IMR-90 (cell line): Measurements from ENCODE around the gene ARFGAP2. TPM values are rescaled to one million over a fixed set of nuclear protein-coding genes. Genes with fewer than 3 reads are reported as not detected.
A peak's percentile ranks its signal among the peaks of the same experiment; 100 is the strongest.

ENCODE experiments used
- ATAC-seq: fragments of 200-7000 bp; cut with Tn5 transposase; 2 replicates; pipeline ENCODE4 v1.9.1; 2020; ENCODE audit warnings: low read depth, mild to moderate bottlenecking, moderate library complexity
- BruUV-seq: library from RNA; stranded (reverse); fragments of 400-500 nt; replicated peaks from 2 replicates; lab custom pipeline; 2021; lab: Mats Ljungman, UMichigan
- CTCF ChIA-PET: fragments of 300-600 bp; formaldehyde crosslinking; extraction: SDS; loops from one replicate; lab custom pipeline; 2021; ENCODE audit warnings: antibody characterized with exemption; lab: Yijun Ruan, JAX
- POLR2A ChIA-PET: fragments of 300-600 bp; sonication (Branson Sonifier 250); formaldehyde crosslinking; loops from one replicate; lab custom pipeline; 2022; ENCODE audit warnings: antibody characterized with exemption; ENCODE audit not compliant: unreplicated experiment; lab: Charles Lee
- DNase-seq: peaks from one replicate; pipeline ENCODE4 v3.0.0; 2013
- H2AFZ ChIP-seq: replicated peaks from 2 replicates; pipeline ENCODE3; 2013; ENCODE audit warnings: low read length, mild to moderate bottlenecking; ENCODE audit not compliant: poor library complexity
- H2AK5ac ChIP-seq: 2 replicates; pipeline ENCODE4 v1.6.1; 2013; ENCODE audit warnings: low read depth, low read length, inconsistent platforms
- H2AK9ac ChIP-seq: replicated peaks from 2 replicates; pipeline ENCODE3; 2013; ENCODE audit warnings: mild to moderate bottlenecking, low read depth, low read length, moderate library complexity; ENCODE audit not compliant: poor library complexity
- H2BK120ac ChIP-seq: 2 replicates; pipeline ENCODE4 v1.6.1; 2013; ENCODE audit warnings: low read depth, low read length, inconsistent platforms
- H2BK15ac ChIP-seq: 3 replicates; pipeline ENCODE4 v1.6.1; 2013; ENCODE audit warnings: low read depth, low read length, inconsistent platforms
- H2BK20ac ChIP-seq: 2 replicates; pipeline ENCODE4 v1.6.1; 2013; ENCODE audit warnings: low read depth, mild to moderate bottlenecking, inconsistent platforms, low read length, moderate library complexity
- H2BK5ac ChIP-seq: 2 replicates; pipeline ENCODE4 v1.6.1; 2013; ENCODE audit warnings: mild to moderate bottlenecking, low read depth, low read length, inconsistent platforms; ENCODE audit not compliant: poor library complexity, severe bottlenecking
- H3K14ac ChIP-seq: replicated peaks from 2 replicates; pipeline ENCODE4 v1.6.1; 2013; ENCODE audit warnings: low read depth, low read length, inconsistent platforms
- H3K18ac ChIP-seq: 2 replicates; pipeline ENCODE4 v1.6.1; 2013; ENCODE audit warnings: low read depth, low read length, control low read depth
- H3K23ac ChIP-seq: 2 replicates; pipeline ENCODE4 v1.6.1; 2013; ENCODE audit warnings: low read depth, low read length, inconsistent platforms
- H3K27ac ChIP-seq: 2 replicates; pipeline ENCODE4 v1.5.1; 2013; ENCODE audit warnings: mild to moderate bottlenecking, control low read depth, low read length; ENCODE audit not compliant: insufficient read depth
- H3K27me3 ChIP-seq: 2 replicates; pipeline ENCODE4 v1.6.1; 2013; ENCODE audit warnings: low read length; ENCODE audit not compliant: control insufficient read depth, insufficient read depth
- H3K36me3 ChIP-seq: 2 replicates; pipeline ENCODE4 v1.6.1; 2013; ENCODE audit warnings: low read length, mixed read lengths; ENCODE audit not compliant: control insufficient read depth, insufficient read depth
- H3K4ac ChIP-seq: 2 replicates; pipeline ENCODE4 v1.6.1; 2013; ENCODE audit warnings: low read depth, low read length, inconsistent platforms
- H3K4me1 ChIP-seq: 2 replicates; pipeline ENCODE4 v1.6.1; 2013; ENCODE audit warnings: low read length, mixed read lengths; ENCODE audit not compliant: control insufficient read depth, insufficient read depth
- H3K4me2 ChIP-seq: 2 replicates; pipeline ENCODE4 v1.6.1; 2013; ENCODE audit warnings: low read depth, mild to moderate bottlenecking, control low read depth, low read length, moderate library complexity
- H3K4me3 ChIP-seq: 2 replicates; pipeline ENCODE4 v1.5.1; 2013; ENCODE audit warnings: low read depth, mild to moderate bottlenecking, control low read depth, low read length, moderate library complexity; ENCODE audit not compliant: insufficient read depth
- H3K56ac ChIP-seq: 2 replicates; pipeline ENCODE4 v1.6.1; 2013; ENCODE audit warnings: low read length, inconsistent platforms; ENCODE audit not compliant: insufficient read depth; ENCODE audit errors: extremely low read depth
- H3K79me1 ChIP-seq, 2 experiments: 2 replicates each; pipeline ENCODE4 v1.6.1; 2013; ENCODE audit warnings: low read length in 2 of 2, inconsistent platforms in 1 of 2, low read depth in 1 of 2
- H3K9ac ChIP-seq: 2 replicates; pipeline ENCODE4 v1.6.1; 2013; ENCODE audit warnings: low read depth, low read length, control low read depth
- H3K9me1 ChIP-seq: 2 replicates; pipeline ENCODE4 v1.6.1; 2013; ENCODE audit warnings: low read length, inconsistent platforms; ENCODE audit not compliant: insufficient read depth
- H3K9me3 ChIP-seq: 2 replicates; pipeline ENCODE4 v1.6.1; 2013; ENCODE audit warnings: low read length; ENCODE audit not compliant: control insufficient read depth, insufficient read depth
- H4K20me1 ChIP-seq: 2 replicates; pipeline ENCODE4 v1.6.1; 2013; ENCODE audit warnings: low read length, inconsistent platforms; ENCODE audit not compliant: insufficient read depth
- H4K5ac ChIP-seq: 2 replicates; pipeline ENCODE4 v1.6.1; 2013; ENCODE audit warnings: mild to moderate bottlenecking, low read depth, low read length, control low read depth
- H4K8ac ChIP-seq, 2 experiments: 2 replicates each; pipeline ENCODE4 v1.6.1; 2013; ENCODE audit warnings: low read depth in 2 of 2, low read length in 2 of 2, control low read depth in 1 of 2, inconsistent platforms in 1 of 2
- H4K91ac ChIP-seq: 2 replicates; pipeline ENCODE4 v1.6.1; 2013; ENCODE audit warnings: low read depth, low read length, inconsistent platforms; ENCODE audit not compliant: insufficient read depth
- BHLHE40 ChIP-seq: fragments of 150-350 bp; IDR thresholded peaks from 2 replicates; pipeline ENCODE4 v1.6.1; 2016; ENCODE audit warnings: mild to moderate bottlenecking, low read depth, low read length
- CEBPB ChIP-seq: IDR thresholded peaks from 2 replicates; pipeline ENCODE4 v1.6.1; 2012; ENCODE audit warnings: low read depth, low read length, improper control_type of control experiment
- CHD1 ChIP-seq: IDR thresholded peaks from 2 replicates; pipeline ENCODE4 v1.6.1; 2012; ENCODE audit warnings: low read depth, low read length, improper control_type of control experiment
- FOS ChIP-seq: fragments of 150-350 bp; IDR thresholded peaks from 2 replicates; pipeline ENCODE4 v1.6.1; 2016; ENCODE audit warnings: low read depth, low read length
- MAFK ChIP-seq: IDR thresholded peaks from 2 replicates; pipeline ENCODE4 v1.6.1; 2012; ENCODE audit warnings: low read depth, low read length, improper control_type of control experiment
- MAZ ChIP-seq: IDR thresholded peaks from 2 replicates; pipeline ENCODE4 v1.6.1; 2012; ENCODE audit warnings: low read depth, mild to moderate bottlenecking, low read length, improper control_type of control experiment, moderate library complexity, borderline replicate concordance
- MXI1 ChIP-seq: IDR thresholded peaks from 2 replicates; pipeline ENCODE4 v1.6.1; 2012; ENCODE audit warnings: low read depth, mild to moderate bottlenecking, low read length, moderate library complexity, borderline replicate concordance
- POLR2A ChIP-seq: IDR thresholded peaks from 2 replicates; pipeline ENCODE4 v1.6.1; 2012; ENCODE audit warnings: mild to moderate bottlenecking, low read depth, low read length
- RCOR1 ChIP-seq: IDR thresholded peaks from 2 replicates; pipeline ENCODE4 v1.6.1; 2012; ENCODE audit warnings: mild to moderate bottlenecking, low read length, improper control_type of control experiment; ENCODE audit not compliant: insufficient replicate concordance
- RFX5 ChIP-seq: IDR thresholded peaks from 2 replicates; pipeline ENCODE4 v1.8.0; 2012; ENCODE audit warnings: low read depth, mild to moderate bottlenecking, low read length, moderate library complexity
- WGBS, 2 experiments: methylation state at CpG; one replicate each; pipeline versions ENCODE4 v1.1.5 to v1.1.7; 2013; ENCODE audit warnings: missing lambda C conversion rate in 2 of 2; ENCODE audit not compliant: insufficient read length in 1 of 2; ENCODE audit errors: extremely low coverage in 2 of 2; 5-methylcytosine and 5-hydroxymethylcytosine counted together
- dilution Hi-C: fragments of 300-500 bp; cut with HindIII; formaldehyde crosslinking; loops from one replicate; pipeline ENCODE4 v1.14.3; 2018; ENCODE audit warnings: low sequenced_read_pairs; ENCODE audit not compliant: unreplicated experiment
- in situ Hi-C: fragments of 300-500 bp; cut with MboI; formaldehyde crosslinking; loops from 3 replicates; pipeline ENCODE4 v1.14.3; 2019; ENCODE audit warnings: low sequenced_read_pairs, inconsistent platforms, mixed read lengths
- intact Hi-C: fragments of 100-400 bp; cut with micrococcal nuclease; formaldehyde crosslinking; loops from 2 replicates; pipeline ENCODE4 v1.10.0; 2022
- polyA plus RNA-seq, 3 experiments: library from polyadenylated mRNA; depleted of rRNA; stranded (reverse); fragments of >200 nt; gene quantifications; 2 replicates each; pipeline ENCODE4 v1.2.3, GENCODE V29; 2012; ENCODE audit warnings: low replicate concordance in 1 of 3
- total RNA-seq: library from RNA; depleted of rRNA; stranded (reverse); fragments of >200 nt; gene quantifications from 2 replicates; pipeline ENCODE4 v1.2.3, GENCODE V29; 2012

The ARFGAP2 gene
- total and polyA plus RNA-seq, 2 of the 4 experiments (the other 2 are of a cell fraction), result 54.7 to 87.8 TPM

DNA sequence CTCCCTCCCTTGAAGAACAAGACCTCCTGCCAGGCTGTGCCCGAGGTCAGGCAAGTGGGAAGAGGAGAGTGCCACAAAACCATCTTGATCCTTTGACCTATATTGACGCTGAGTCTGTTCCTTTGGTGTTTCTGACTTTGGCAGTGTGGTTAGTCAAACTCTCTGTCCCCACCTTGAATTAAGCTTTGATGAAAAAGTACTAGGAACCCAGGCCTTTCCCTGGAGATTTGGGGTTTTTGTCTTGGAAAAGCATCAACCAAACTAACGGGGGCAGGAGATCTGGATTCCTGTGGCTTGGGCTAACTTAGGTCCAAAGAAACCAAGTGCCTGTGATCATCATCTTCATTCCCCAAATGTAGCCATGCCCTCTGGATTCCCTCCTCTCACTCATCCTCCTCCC lies 40.4 kb downstream of the ARFGAP2 start:
- no peak overlapping the region for H2AK5ac ChIP-seq
- H3K14ac ChIP-seq, result no peak overlapping the region
- no peak for DNase-seq
- no peaks in the 10 kb centered on the region for H3K4me1 ChIP-seq
- no peak overlapping the region for H4K91ac ChIP-seq
- no peak overlapping the region for H3K4ac ChIP-seq
- ChIA-PET CTCF (no interaction called here), POLR2A (no interaction called here)
- H3K27me3 ChIP-seq, result no peaks in the 10 kb centered on the region
- no peak overlapping the region for H2BK120ac ChIP-seq
- in situ Hi-C loops (no loop called here), dilution Hi-C loops (no loop called here), intact Hi-C loops (no loop called here)
- no peak for TF ChIP-seq MAFK
- no peak for TF ChIP-seq CEBPB
- TF ChIP-seq RCOR1, result no peak
- no peak for TF ChIP-seq MXI1
- no peak for TF ChIP-seq BHLHE40
- no peak for TF ChIP-seq CHD1
- no peak for TF ChIP-seq MAZ
- TF ChIP-seq RFX5, result no peak
- no peak for TF ChIP-seq POLR2A
- TF ChIP-seq FOS, result no peak
- no CpG with 5 or more reads among the region's 3 CpGs for WGBS, 2 experiments
- no peaks in the 10 kb centered on the region for H3K9me3 ChIP-seq
- H4K20me1 ChIP-seq, result no peaks in the 10 kb centered on the region
- no peak overlapping the region for H2AFZ ChIP-seq
- ATAC-seq, result no peak
- no peak overlapping the region for H3K4me3 ChIP-seq
- H4K8ac ChIP-seq, result no peak overlapping the region
- H3K27ac ChIP-seq, result no peak overlapping the region
- H2BK5ac ChIP-seq, result no peak overlapping the region
- no peak overlapping the region for H2BK15ac ChIP-seq
- 0 out of 2 replicates have a peak overlapping the region, but pooled peaks have one; percentile 33 for H3K23ac ChIP-seq
- no TSS peak for BruUV-seq
- no peak overlapping the region for H2BK20ac ChIP-seq
- no peak overlapping the region for H3K9ac ChIP-seq
- H3K56ac ChIP-seq, result no peak overlapping the region
- H2AK9ac ChIP-seq, result no peak overlapping the region
- no peaks in the 10 kb centered on the region for H3K9me1 ChIP-seq
- no peak overlapping the region for H3K4me2 ChIP-seq
- no peak overlapping the region for H4K5ac ChIP-seq
- H3K79me1 ChIP-seq, result no peaks in the 10 kb centered on the region
- H3K36me3 ChIP-seq, result peaks cover 4% of the 10 kb centered on the region
- no peak overlapping the region for H3K18ac ChIP-seq
